ENCODE data around the gene ACOT12.

Gene ACOT12

GRCh38 chr5:81286059-81286617 is 107.8 kb downstream of the ACOT12 start:
- no peak for DNase-seq

GRCh38 chr5:81283976-81284375 is 110.0 kb downstream of the ACOT12 start:
- no peak for DNase-seq

Measured in fibroblast of upper back skin (primary cell).